HCT116 (cell line): ENCODE results near the gene RND3.

ENCODE experiments used
- EGR1 ChIP-seq: IDR thresholded peaks from 2 replicates; pipeline ENCODE4 v1.6.1; 2012; ENCODE audit warnings: low read depth
- ELF1 ChIP-seq: IDR thresholded peaks from 2 replicates; pipeline ENCODE4 v1.6.1; 2012; ENCODE audit warnings: low read depth, borderline replicate concordance
- EZH2 ChIP-seq: fragments of 200-600 bp; sonication (generic); IDR thresholded peaks from 2 replicates; pipeline ENCODE4 v1.6.1; 2017; ENCODE audit warnings: antibody characterized with exemption, mixed run types
- JUND ChIP-seq: IDR thresholded peaks from 2 replicates; pipeline ENCODE4 v1.6.1; 2012
- POLR2A ChIP-seq: IDR thresholded peaks from 2 replicates; pipeline ENCODE4 v1.7.0; 2011; ENCODE audit warnings: borderline replicate concordance; ENCODE audit not compliant: insufficient read depth, insufficient read length; ENCODE audit errors: extremely low read depth
- POLR2AphosphoS5 ChIP-seq: IDR thresholded peaks from 2 replicates; pipeline ENCODE4 v1.6.1; 2011; ENCODE audit warnings: mild to moderate bottlenecking, low read depth, low read length, moderate library complexity
- RAD21 ChIP-seq: IDR thresholded peaks from 2 replicates; pipeline ENCODE4 v1.6.1; 2012; ENCODE audit warnings: low read depth, mild to moderate bottlenecking
- REST ChIP-seq: IDR thresholded peaks from 2 replicates; pipeline ENCODE4 v1.6.1; 2012; ENCODE audit warnings: low read depth
- SIN3A ChIP-seq: IDR thresholded peaks from 2 replicates; pipeline ENCODE4 v1.6.1; 2012; ENCODE audit warnings: low read depth
- SP1 ChIP-seq: IDR thresholded peaks from 2 replicates; pipeline ENCODE4 v1.6.1; 2012; ENCODE audit warnings: low read depth
- SRF ChIP-seq: IDR thresholded peaks from 2 replicates; pipeline ENCODE4 v1.6.1; 2012; ENCODE audit warnings: low read depth
- ZBTB33 ChIP-seq: IDR thresholded peaks from 2 replicates; pipeline ENCODE4 v1.6.1; 2011; ENCODE audit warnings: mild to moderate bottlenecking, low read length, moderate library complexity; ENCODE audit not compliant: insufficient replicate concordance; ENCODE audit errors: extremely low read depth
- TF ChIP-seq, protein P1 (sequence below), 3 experiments: fragments of 200-600 bp in 1 of 3; sonication (generic) in 1 of 3; IDR thresholded peaks in 2 of 3; conservative IDR thresholded peaks in 1 of 3; 2 replicates each; pipeline ENCODE4 v1.5.1; 2012 to 2017; ENCODE audit warnings: low read depth in 2 of 3, low read length in 2 of 3, antibody characterized with exemption in 1 of 3, borderline replicate concordance in 1 of 3, control low read depth in 1 of 3, mild to moderate bottlenecking in 1 of 3, mixed read lengths in 1 of 3, mixed run types in 1 of 3, moderate library complexity in 1 of 3; ENCODE audit not compliant: insufficient read depth in 1 of 3
- TF ChIP-seq, protein P2 (sequence below): IDR thresholded peaks from 2 replicates; pipeline ENCODE4 v1.6.1; 2012

DNA sequence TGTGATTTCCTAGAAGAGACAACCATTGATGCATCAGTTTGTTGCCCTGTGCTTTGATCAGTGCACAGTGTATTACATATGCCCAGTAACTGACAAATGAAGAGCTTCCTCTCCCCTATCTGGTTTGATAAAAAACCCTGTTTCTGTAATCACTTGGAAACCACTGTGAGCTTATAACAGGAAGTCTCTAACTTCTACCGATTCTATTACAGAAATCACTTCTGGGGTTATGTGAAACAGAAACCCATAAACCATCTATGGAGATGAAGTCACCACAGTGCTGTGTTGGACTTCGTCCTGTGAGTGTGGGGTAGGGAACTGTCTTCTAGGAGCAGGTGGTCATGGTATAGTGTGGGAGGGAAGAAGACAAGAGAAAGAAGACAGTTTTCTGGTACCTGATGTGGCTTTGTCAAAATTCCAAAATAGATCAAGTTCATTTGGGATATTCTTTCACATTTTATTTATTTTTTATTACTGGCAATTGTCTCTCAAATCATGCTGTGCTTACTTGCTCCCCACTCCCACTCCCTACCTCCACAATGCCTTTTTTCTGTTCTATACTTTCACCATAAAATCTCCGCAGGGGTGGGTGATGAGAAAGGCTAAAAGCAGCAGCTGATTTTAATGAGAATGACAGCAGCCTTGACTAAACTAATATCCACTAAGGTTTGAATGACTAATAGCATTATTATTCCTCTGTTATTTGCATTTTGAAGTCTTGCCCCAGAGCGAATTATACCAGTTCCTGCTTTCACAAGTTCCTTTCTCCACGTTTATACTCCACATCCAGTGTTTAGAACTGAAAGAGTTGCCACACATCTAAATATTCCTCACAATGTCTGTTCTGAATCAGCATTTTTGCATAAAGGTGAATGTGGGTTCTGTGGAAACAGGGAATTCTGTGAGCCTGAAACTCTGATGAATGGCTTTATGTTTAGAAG lies 41.7 kb upstream of the RND3 start:
- TF ChIP-seq POLR2A (no peak), JUND (no peak), POLR2AphosphoS5 (no peak), RAD21 (no peak), SP1 (no peak), REST (no peak), SIN3A (no peak), ZBTB33 (no peak), EZH2 (no peak), SRF (no peak), EGR1 (no peak), ELF1 (no peak)
- TF ChIP-seq, protein P1, sequence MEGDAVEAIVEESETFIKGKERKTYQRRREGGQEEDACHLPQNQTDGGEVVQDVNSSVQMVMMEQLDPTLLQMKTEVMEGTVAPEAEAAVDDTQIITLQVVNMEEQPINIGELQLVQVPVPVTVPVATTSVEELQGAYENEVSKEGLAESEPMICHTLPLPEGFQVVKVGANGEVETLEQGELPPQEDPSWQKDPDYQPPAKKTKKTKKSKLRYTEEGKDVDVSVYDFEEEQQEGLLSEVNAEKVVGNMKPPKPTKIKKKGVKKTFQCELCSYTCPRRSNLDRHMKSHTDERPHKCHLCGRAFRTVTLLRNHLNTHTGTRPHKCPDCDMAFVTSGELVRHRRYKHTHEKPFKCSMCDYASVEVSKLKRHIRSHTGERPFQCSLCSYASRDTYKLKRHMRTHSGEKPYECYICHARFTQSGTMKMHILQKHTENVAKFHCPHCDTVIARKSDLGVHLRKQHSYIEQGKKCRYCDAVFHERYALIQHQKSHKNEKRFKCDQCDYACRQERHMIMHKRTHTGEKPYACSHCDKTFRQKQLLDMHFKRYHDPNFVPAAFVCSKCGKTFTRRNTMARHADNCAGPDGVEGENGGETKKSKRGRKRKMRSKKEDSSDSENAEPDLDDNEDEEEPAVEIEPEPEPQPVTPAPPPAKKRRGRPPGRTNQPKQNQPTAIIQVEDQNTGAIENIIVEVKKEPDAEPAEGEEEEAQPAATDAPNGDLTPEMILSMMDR (IDR thresholded peaks at IDR 0.05 in 2 of 3, conservative IDR thresholded peaks at IDR 0.05 in 1 of 3; ENCODE audit: borderline replicate concordance in 1 of 3, insufficient read depth in 1 of 3, low read depth in 2 of 3, low read length in 2 of 3) = no peak
- TF ChIP-seq, protein P2, sequence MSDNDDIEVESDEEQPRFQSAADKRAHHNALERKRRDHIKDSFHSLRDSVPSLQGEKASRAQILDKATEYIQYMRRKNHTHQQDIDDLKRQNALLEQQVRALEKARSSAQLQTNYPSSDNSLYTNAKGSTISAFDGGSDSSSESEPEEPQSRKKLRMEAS = no peak
